BJ (cell line): ENCODE measurements around the gene GPHB5. TPM values are rescaled to one million over a fixed set of nuclear protein-coding genes. Genes with fewer than 3 reads are reported as not detected.

Source experiments
- CTCF ChIA-PET: fragments of 350-600 bp; formaldehyde crosslinking; extraction: SDS; loops from one replicate; lab custom pipeline; 2021; ENCODE audit warnings: antibody characterized with exemption, inconsistent platforms; lab: Yijun Ruan, JAX
- POLR2A ChIA-PET: fragments of 300-600 bp; sonication (Branson Sonifier 250); formaldehyde crosslinking; extraction: SDS; loops from one replicate; lab custom pipeline; 2021; ENCODE audit warnings: antibody characterized with exemption; lab: Charles Lee
- DNase-seq: peaks from one replicate; pipeline ENCODE4 v3.0.0-alpha.2; 2011; ENCODE audit warnings: low read depth
- H3K27me3 ChIP-seq: 2 replicates; pipeline ENCODE4 v1.6.0; 2011; ENCODE audit warnings: low read length; ENCODE audit not compliant: control insufficient read depth, insufficient read depth
- H3K36me3 ChIP-seq: 2 replicates; pipeline ENCODE4 v1.5.1; 2011; ENCODE audit warnings: low read length; ENCODE audit not compliant: control insufficient read depth, insufficient read depth
- H3K4me3 ChIP-seq: 2 replicates; pipeline ENCODE4 v1.5.1; 2011; ENCODE audit warnings: low read depth, mild to moderate bottlenecking, control low read depth, low read length
- CTCF ChIP-seq: IDR thresholded peaks from 2 replicates; pipeline ENCODE4 v1.5.1; 2011; ENCODE audit warnings: low read depth, mild to moderate bottlenecking, control low read depth, inconsistent platforms, low read length, moderate library complexity; ENCODE audit not compliant: insufficient read depth
- polyA plus RNA-seq: library from polyadenylated mRNA; depleted of rRNA; stranded (reverse); fragments of >200 nt; gene quantifications from 2 replicates; pipeline ENCODE4 v1.2.3, GENCODE V29; 2011

GPHB5 gene
- polyA plus RNA-seq, 1 experiment, result not detected

- POLR2A ChIA-PET, result no interaction called here
- CTCF ChIA-PET, result interaction anchor here (1.1 to 1.5 kb wide), 2 partner anchors 16 to 1139 kb away, joined by 3 to 4 read pairs; no protein-coding TSS in a partner anchor
- no peak for TF ChIP-seq CTCF
- Histone ChIP-seq H3K4me3 (no peak overlapping the region), H3K27me3 (no peaks in the 10 kb centered on the region), H3K36me3 (no peaks in the 10 kb centered on the region)
- no peak for DNase-seq
Measured at GRCh38 chr14:63301891-63302534, 16.7 kb downstream of the GPHB5 start.

- no peaks in the 10 kb centered on the region for H3K27me3 ChIP-seq
- DNase-seq, result no peak
- POLR2A ChIA-PET, result interaction anchor here (0.7 kb wide), 1 partner anchor 1695 kb away, joined by 4 read pairs; no protein-coding TSS in a partner anchor
- no peaks in the 10 kb centered on the region for H3K36me3 ChIP-seq
- no peak for TF ChIP-seq CTCF
- H3K4me3 ChIP-seq, result no peak overlapping the region
- CTCF ChIA-PET, result no interaction called here
Measured at GRCh38 chr14:63300854-63301253, 17.9 kb downstream of the GPHB5 start.

GRCh38 chr14:63299351-63300110, 19.2 kb downstream of the GPHB5 start:
- TF ChIP-seq CTCF, result no peak
- H3K4me3 ChIP-seq, result no peak overlapping the region
- H3K36me3 ChIP-seq, result no peaks in the 10 kb centered on the region
- H3K27me3 ChIP-seq, result no peaks in the 10 kb centered on the region
- CTCF ChIA-PET, result interaction anchor here (0.6 to 1.2 kb wide), 4 partner anchors 9 to 479 kb away, joined by 3 to 4 read pairs (median 4); no protein-coding TSS in a partner anchor
- DNase-seq, result no peak
- POLR2A ChIA-PET, result no interaction called here

GRCh38 chr14:63297372-63298063, 21.2 kb downstream of the GPHB5 start:
- ChIA-PET POLR2A (no interaction called here), CTCF (no interaction called here)
- DNase-seq, result no peak
- Histone ChIP-seq H3K36me3 (no peaks in the 10 kb centered on the region), H3K4me3 (no peak overlapping the region), H3K27me3 (no peaks in the 10 kb centered on the region)
- no peak for TF ChIP-seq CTCF

GRCh38 chr14:63296060-63296563, 22.6 kb downstream of the GPHB5 start:
- TF ChIP-seq CTCF, result no peak
- Histone ChIP-seq H3K4me3 (no peak overlapping the region), H3K36me3 (no peaks in the 10 kb centered on the region), H3K27me3 (no peaks in the 10 kb centered on the region)
- POLR2A ChIA-PET, result no interaction called here
- CTCF ChIA-PET, result no interaction called here
- no peak for DNase-seq
